Effector memory CD8-positive, alpha-beta T cell (primary cell): ENCODE data around the gene LDLRAD4.
A peak's percentile ranks its signal among the peaks of the same experiment; 100 is the strongest.

ENCODE experiments used
- ATAC-seq: fragments of 150-1000 bp; cut with Tn5 transposase; replicated peaks from 2 replicates; pipeline ENCODE4 v1.10.0; 2021; ENCODE audit warnings: mild to moderate bottlenecking, moderate library complexity
- DNase-seq, 3 experiments: peaks; one replicate each; pipeline ENCODE4 v3.0.0; 2021
- H3K27ac Mint-ChIP-seq, 2 donors: one replicate each; pipeline ENCODE4 v1.8.0; 2022; ENCODE audit warnings: mild to moderate bottlenecking in 2 of 2, mixed read lengths in 2 of 2, moderate library complexity in 2 of 2
- H3K27me3 Mint-ChIP-seq, 2 donors: one replicate each; pipeline ENCODE4 v1.8.0; 2022; ENCODE audit warnings: mixed read lengths in 2 of 2
- H3K36me3 Mint-ChIP-seq: one replicate; pipeline ENCODE4 v1.8.0; 2022; ENCODE audit warnings: mild to moderate bottlenecking, moderate library complexity, mixed read lengths; ENCODE audit not compliant: insufficient read depth
- H3K4me1 Mint-ChIP-seq, 2 donors: one replicate each; pipeline ENCODE4 v1.8.0; 2022; ENCODE audit warnings: low read depth in 2 of 2, mixed read lengths in 2 of 2
- H3K4me3 Mint-ChIP-seq, 2 donors: one replicate each; pipeline ENCODE4 v1.8.0; 2022; ENCODE audit warnings: mild to moderate bottlenecking in 2 of 2, mixed read lengths in 2 of 2, moderate library complexity in 2 of 2
- H3K9me3 Mint-ChIP-seq, 2 donors: one replicate each; pipeline ENCODE4 v1.8.0; 2022; ENCODE audit warnings: mixed read lengths in 2 of 2

Gene LDLRAD4

GRCh38 chr18:13456736-13457271 is 238.2 kb downstream of the LDLRAD4 start:
- H3K9me3 Mint-ChIP-seq: no peaks in the 10 kb centered on the region
- no peaks in the 10 kb centered on the region for H3K36me3 Mint-ChIP-seq
- H3K27ac Mint-ChIP-seq: peak overlapping the region; percentile 41 to 49
- no peak for ATAC-seq
- H3K27me3 Mint-ChIP-seq: peaks cover 10 to 14% of the 10 kb centered on the region in 2 donors
- H3K4me3 Mint-ChIP-seq: peak overlapping the region in 1 of 2 donors; percentile 39
- DNase-seq: no peak
- H3K4me1 Mint-ChIP-seq: peaks cover 29 to 33% of the 10 kb centered on the region in 2 donors

- Mint-ChIP-seq H3K9me3 (no peaks in the 10 kb centered on the region), H3K27ac (peak overlapping the region; percentile 41 to 49), H3K4me1 (peaks cover 33% of the 10 kb centered on the region in 2 donors), H3K36me3 (no peaks in the 10 kb centered on the region), H3K4me3 (no peak overlapping the region), H3K27me3 (peaks cover 10% of the 10 kb centered on the region in 2 donors)
- DNase-seq: no peak
- no peak for ATAC-seq
Observed at GRCh38 chr18:13457327-13457726, 238.8 kb downstream of the LDLRAD4 start.

- Mint-ChIP-seq H3K27me3 (no peaks in the 10 kb centered on the region), H3K27ac (peak overlapping the region in 1 of 2 donors; percentile 44), H3K4me3 (no peak overlapping the region), H3K4me1 (peaks cover 45% of the 10 kb centered on the region in 2 donors), H3K9me3 (no peaks in the 10 kb centered on the region), H3K36me3 (peaks cover 5% of the 10 kb centered on the region)
- ATAC-seq: no peak
- DNase-seq: no peak
Observed at GRCh38 chr18:13460946-13461345, 242.4 kb downstream of the LDLRAD4 start.

GRCh38 chr18:13461469-13461868 is 242.9 kb downstream of the LDLRAD4 start:
- H3K4me1 Mint-ChIP-seq: peaks cover 44 to 45% of the 10 kb centered on the region in 2 donors
- H3K27ac Mint-ChIP-seq: no peak overlapping the region
- ATAC-seq (no peak), DNase-seq (no peak)
- no peaks in the 10 kb centered on the region for H3K27me3 Mint-ChIP-seq
- peaks cover 5% of the 10 kb centered on the region for H3K36me3 Mint-ChIP-seq
- no peak overlapping the region for H3K4me3 Mint-ChIP-seq
- no peaks in the 10 kb centered on the region for H3K9me3 Mint-ChIP-seq

DNA sequence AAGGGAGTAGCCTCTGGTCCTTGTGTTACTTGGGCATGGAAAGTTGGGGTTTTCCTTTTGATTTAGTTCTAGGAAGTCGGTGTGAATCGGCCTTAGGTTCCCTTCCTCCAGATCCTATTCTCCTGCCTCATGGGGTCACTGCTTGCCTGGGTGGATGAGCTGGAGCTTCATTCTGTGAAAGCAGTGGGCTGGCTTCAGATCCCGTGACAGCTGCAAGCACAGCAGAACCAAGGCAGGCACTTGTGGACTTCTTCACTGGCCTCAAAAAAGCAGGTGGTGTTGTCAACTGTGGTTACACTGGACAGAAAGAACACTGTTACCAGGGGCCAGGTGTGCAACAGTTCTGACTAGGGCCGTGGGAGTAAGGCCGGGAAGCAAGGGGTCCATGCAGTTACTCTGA is 243.4 kb downstream of the LDLRAD4 start:
- Mint-ChIP-seq H3K4me1 (peaks cover 43 to 47% of the 10 kb centered on the region in 2 donors), H3K27ac (peak overlapping the region in 1 of 2 donors; percentile 95), H3K27me3 (no peaks in the 10 kb centered on the region), H3K36me3 (peaks cover 5% of the 10 kb centered on the region), H3K4me3 (no peak overlapping the region), H3K9me3 (no peaks in the 10 kb centered on the region)
- DNase-seq (no peak), ATAC-seq (no peak)

- Mint-ChIP-seq H3K4me3 (no peak overlapping the region), H3K27me3 (no peaks in the 10 kb centered on the region), H3K4me1 (peaks cover 42 to 46% of the 10 kb centered on the region in 2 donors), H3K36me3 (peaks cover 5% of the 10 kb centered on the region), H3K27ac (peak overlapping the region; percentile 44 to 95), H3K9me3 (no peaks in the 10 kb centered on the region)
- DNase-seq (no peak), ATAC-seq (no peak)
Observed at GRCh38 chr18:13462686-13463085, 244.1 kb downstream of the LDLRAD4 start.

- DNase-seq (no peak), ATAC-seq (no peak)
- Mint-ChIP-seq H3K4me1 (peaks cover 43 to 46% of the 10 kb centered on the region in 2 donors), H3K27me3 (no peaks in the 10 kb centered on the region), H3K9me3 (no peaks in the 10 kb centered on the region), H3K27ac (peak overlapping the region; percentile 92 to 95), H3K36me3 (peaks cover 5% of the 10 kb centered on the region), H3K4me3 (peak overlapping the region; percentile 42 to 88)
Observed at GRCh38 chr18:13463526-13464210, 245.1 kb downstream of the LDLRAD4 start.

DNA sequence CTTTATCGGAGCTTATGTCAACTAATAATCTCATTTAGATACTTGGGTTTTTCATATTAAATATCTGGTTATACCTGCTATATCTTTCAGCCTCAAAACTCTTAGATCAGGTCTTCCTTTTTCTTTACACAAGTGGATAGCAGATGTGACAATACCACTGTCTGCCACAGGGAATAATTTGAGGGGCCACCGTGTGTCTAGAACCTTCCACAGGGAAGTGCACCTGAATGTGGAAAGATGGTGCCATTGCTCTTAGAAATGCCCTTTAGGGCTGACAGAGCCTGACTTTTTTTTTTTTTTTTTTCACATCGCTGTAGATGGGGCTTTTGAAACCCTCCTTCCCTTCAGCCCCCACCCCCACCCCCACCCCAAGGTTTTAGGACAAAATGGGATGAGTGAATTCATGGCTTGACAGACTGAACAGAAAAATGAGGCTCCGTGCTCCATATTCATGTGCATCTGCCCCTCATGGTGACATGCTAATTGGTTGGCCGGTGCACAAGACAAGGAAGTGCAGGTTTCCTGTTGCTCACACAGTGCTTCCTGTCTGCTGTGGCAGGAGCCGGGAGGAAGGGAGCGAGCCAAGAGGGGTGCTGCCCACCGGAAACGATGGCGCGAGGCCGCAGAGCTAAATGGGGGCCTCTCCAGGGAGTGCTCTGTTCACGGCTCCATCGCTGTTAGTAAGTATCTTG is 246.0 kb downstream of the LDLRAD4 start:
- peaks cover 48 to 49% of the 10 kb centered on the region in 2 donors for H3K4me1 Mint-ChIP-seq
- H3K27me3 Mint-ChIP-seq: no peaks in the 10 kb centered on the region
- no peaks in the 10 kb centered on the region for H3K9me3 Mint-ChIP-seq

DNA sequence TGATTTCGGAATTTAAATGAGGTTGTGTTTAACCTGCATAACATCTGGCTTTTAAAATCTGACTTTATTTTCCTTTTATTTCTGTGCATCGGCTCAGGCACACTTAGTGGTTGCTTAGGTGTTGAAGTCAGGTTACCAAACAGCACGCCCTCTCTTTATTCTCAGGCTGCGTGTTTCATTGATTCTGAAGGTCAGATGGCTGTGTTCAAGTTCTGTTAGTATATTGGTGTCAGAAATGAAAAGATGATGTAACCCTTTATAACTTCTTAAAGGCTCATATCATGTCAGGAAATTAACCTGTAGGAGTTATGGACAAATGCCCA is 246.5 kb downstream of the LDLRAD4 start:
- peak overlapping the region; percentile 88 to 93 for H3K4me3 Mint-ChIP-seq
- DNase-seq (no peak), ATAC-seq (no peak)
- H3K27me3 Mint-ChIP-seq: no peaks in the 10 kb centered on the region
- peaks cover 49 to 51% of the 10 kb centered on the region in 2 donors for H3K4me1 Mint-ChIP-seq
- H3K27ac Mint-ChIP-seq: peak overlapping the region; percentile 92 to 95
- no peaks in the 10 kb centered on the region for H3K9me3 Mint-ChIP-seq
- peaks cover 5% of the 10 kb centered on the region for H3K36me3 Mint-ChIP-seq

More for the DNA sequence above, 246.0 kb downstream of the LDLRAD4 start:
- Mint-ChIP-seq H3K4me3 (peak overlapping the region; percentile 88 to 93), H3K36me3 (peaks cover 5% of the 10 kb centered on the region), H3K27ac (peak overlapping the region; percentile 92 to 95)
- DNase-seq (peak; percentile 44 to 52 (median 51)), ATAC-seq (peak; percentile 96)

DNA sequence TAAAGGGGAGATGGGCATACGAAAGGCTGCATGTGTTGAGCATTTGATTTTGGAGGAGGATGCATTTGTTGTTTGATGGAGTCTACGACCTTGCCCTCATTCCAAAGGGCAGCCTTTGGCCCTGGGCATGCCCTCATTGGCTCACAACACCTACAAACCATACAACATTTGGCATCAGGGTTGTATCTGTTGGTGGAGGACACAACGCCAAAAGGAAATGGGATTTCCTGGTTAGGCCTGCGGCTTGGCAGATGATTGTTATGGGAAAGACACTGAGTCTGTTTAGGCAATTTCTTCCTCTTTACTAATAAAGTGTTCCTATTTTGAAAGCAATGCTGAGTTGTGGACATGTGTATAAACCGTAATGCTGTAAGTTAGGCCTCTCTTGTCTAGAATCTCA is 246.9 kb downstream of the LDLRAD4 start:
- peaks cover 49 to 51% of the 10 kb centered on the region in 2 donors for H3K4me1 Mint-ChIP-seq
- H3K9me3 Mint-ChIP-seq: no peaks in the 10 kb centered on the region
- H3K36me3 Mint-ChIP-seq: peaks cover 5% of the 10 kb centered on the region
- no peaks in the 10 kb centered on the region for H3K27me3 Mint-ChIP-seq
- H3K4me3 Mint-ChIP-seq: peak overlapping the region; percentile 88 to 93
- peak overlapping the region; percentile 92 to 95 for H3K27ac Mint-ChIP-seq
- no peak for DNase-seq
- no peak for ATAC-seq

GRCh38 chr18:13470516-13471197 is 252.1 kb downstream of the LDLRAD4 start:
- ATAC-seq (no peak), DNase-seq (no peak)
- peaks cover 26 to 30% of the 10 kb centered on the region in 2 donors for H3K4me1 Mint-ChIP-seq
- H3K4me3 Mint-ChIP-seq: no peak overlapping the region
- H3K9me3 Mint-ChIP-seq: no peaks in the 10 kb centered on the region
- no peaks in the 10 kb centered on the region for H3K27me3 Mint-ChIP-seq
- H3K36me3 Mint-ChIP-seq: peaks cover 6% of the 10 kb centered on the region
- H3K27ac Mint-ChIP-seq: peak overlapping the region in 1 of 2 donors; percentile 79

GRCh38 chr18:13471198-13471845 is 252.8 kb downstream of the LDLRAD4 start:
- Mint-ChIP-seq H3K4me3 (no peak overlapping the region), H3K4me1 (peaks cover 22 to 27% of the 10 kb centered on the region in 2 donors), H3K27ac (peak overlapping the region in 1 of 2 donors; percentile 79), H3K9me3 (no peaks in the 10 kb centered on the region), H3K36me3 (peaks cover 6% of the 10 kb centered on the region), H3K27me3 (no peaks in the 10 kb centered on the region)
- ATAC-seq (no peak), DNase-seq (no peak)
